Sigmoid colon (tissue), 7 donors: ENCODE measurements around the gene CTDP1. TPM values are rescaled to one million over a fixed set of nuclear protein-coding genes. Genes with fewer than 3 reads are reported as not detected.
A peak's percentile ranks its signal among the peaks of the same experiment; 100 is the strongest.

Experiments used
- DNase-seq: peaks from one replicate; pipeline ENCODE4 v3.0.0-alpha.2; 2019
- H3K27ac ChIP-seq, 4 donors: fragments of 200-600 bp; sonication (generic); one replicate each; pipeline ENCODE4 v1.5.1; 2016 to 2019; ENCODE audit warnings: mild to moderate bottlenecking in 1 of 4
- H3K27me3 ChIP-seq, 3 donors: fragments of 200-600 bp; sonication (generic); one replicate each; pipeline ENCODE4 v1.5.1; 2019; ENCODE audit warnings: mild to moderate bottlenecking in 1 of 3
- H3K36me3 ChIP-seq, 4 donors: fragments of 200-600 bp; sonication (generic); one replicate each; pipeline ENCODE4 v1.5.1; 2016 to 2019
- H3K4me1 ChIP-seq, 4 donors: fragments of 200-600 bp; sonication (generic); one replicate each; pipeline ENCODE4 v1.5.1; 2017 to 2019
- H3K4me3 ChIP-seq, 4 donors: fragments of 200-600 bp; sonication (generic); one replicate each; pipeline ENCODE4 v1.5.1; 2017 to 2019; ENCODE audit warnings: mild to moderate bottlenecking in 2 of 4, moderate library complexity in 1 of 4
- H3K9me3 ChIP-seq, 4 donors: fragments of 200-600 bp in 3 of 4; sonication (generic) in 3 of 4; one replicate each; pipeline versions ENCODE4 v1.5.1 to v1.6.1; 2013 to 2019
- CTCF ChIP-seq, 4 experiments: fragments of 450-650 bp in 3 of 4; fragments of 200-600 bp in 1 of 4; IDR thresholded peaks; one replicate each; pipeline ENCODE4 v1.5.1; 2016 to 2019; ENCODE audit warnings: antibody characterized with exemption in 4 of 4, mild to moderate bottlenecking in 3 of 4, moderate library complexity in 2 of 4
- EP300 ChIP-seq, 4 donors: sonication (generic); formaldehyde crosslinking; IDR thresholded peaks; one replicate each; pipeline ENCODE4 v1.6.1; 2017; ENCODE audit warnings: antibody characterized with exemption in 4 of 4
- POLR2A ChIP-seq, 2 donors: fragments of 450-650 bp; IDR thresholded peaks; one replicate each; pipeline ENCODE4 v1.6.1; 2016; ENCODE audit warnings: antibody characterized with exemption in 2 of 2, mild to moderate bottlenecking in 2 of 2, moderate library complexity in 2 of 2
- POLR2AphosphoS5 ChIP-seq, 4 donors: sonication (generic); formaldehyde crosslinking; IDR thresholded peaks; one replicate each; pipeline ENCODE4 v1.6.1; 2017; ENCODE audit warnings: antibody characterized with exemption in 4 of 4
- WGBS, 2 donors: extraction: QIAGEN DNeasy Blood & Tissue Kit; methylation state at CpG; one replicate each; pipeline ENCODE4 v1.1.7; 2013; 5-methylcytosine and 5-hydroxymethylcytosine counted together
- intact Hi-C: fragments of 100-400 bp; cut with DNase I; formaldehyde crosslinking; loops from one replicate; pipeline ENCODE4 v1.15.1; 2023
- polyA plus RNA-seq, 3 donors: library from polyadenylated mRNA; stranded (reverse); fragments of 200-250 nt; gene quantifications; one replicate each; pipeline ENCODE4 v1.2.3, GENCODE V29; 2013
- total RNA-seq, 4 donors: library from RNA; depleted of rRNA; stranded (reverse); fragments of >200 nt; gene quantifications; one replicate each; pipeline ENCODE4 v1.1.0, GENCODE V29; 2016
- donor health status: healthy with polysubstance abuse.
- donor health status: Bipolar disorder and iron deficiency.
- donor health status: healthy.

The CTDP1 gene
- total and polyA plus RNA-seq, 7 donors, result 11.1 to 25.9 (median 14.7) TPM

- no peak for TF ChIP-seq POLR2AphosphoS5 (IDR thresholded peaks at IDR 0.05)
- TF ChIP-seq POLR2A (IDR thresholded peaks at IDR 0.05), result no peak
- H3K27me3 ChIP-seq, result peaks cover 3 to 53% (median 6%) of the 10 kb centered on the region in 3 donors
- intact Hi-C loops, result no loop called here
- no peaks in the 10 kb centered on the region for H3K9me3 ChIP-seq
- no peaks in the 10 kb centered on the region for H3K4me1 ChIP-seq
- peak; percentile 58 for DNase-seq
- H3K4me3 ChIP-seq, result no peak overlapping the region
- no peak overlapping the region for H3K27ac ChIP-seq
- no peaks in the 10 kb centered on the region for H3K36me3 ChIP-seq
- 82 to 88% methylated on average over 35 of the region's 35 CpGs for WGBS, 2 donors
These were observed 96.0 kb downstream of the CTDP1 start for GRCh38 chr18:79775441-79776221.

- WGBS, 2 donors, result 86 to 88% methylated on average over 2 of the region's 2 CpGs
- no peaks in the 10 kb centered on the region for H3K9me3 ChIP-seq
- no peak for DNase-seq
- no peak overlapping the region for H3K4me3 ChIP-seq
- no peak overlapping the region for H3K27ac ChIP-seq
- intact Hi-C loops, result no loop called here
- TF ChIP-seq POLR2AphosphoS5 (IDR thresholded peaks at IDR 0.05), result no peak
- no peak for TF ChIP-seq POLR2A (IDR thresholded peaks at IDR 0.05)
- no peak for TF ChIP-seq CTCF (IDR thresholded peaks at IDR 0.05)
- TF ChIP-seq EP300 (IDR thresholded peaks at IDR 0.05), result no peak
- H3K36me3 ChIP-seq, result no peaks in the 10 kb centered on the region
- H3K27me3 ChIP-seq, result peaks cover 3 to 52% (median 6%) of the 10 kb centered on the region in 3 donors
- no peaks in the 10 kb centered on the region for H3K4me1 ChIP-seq
These were observed 97.1 kb downstream of the CTDP1 start for GRCh38 chr18:79776674-79777073.

- H3K9me3 ChIP-seq, result no peaks in the 10 kb centered on the region
- DNase-seq, result peak; percentile 32
- peaks cover 0 to 46% (median 6%) of the 10 kb centered on the region in 3 donors for H3K27me3 ChIP-seq
- no peak overlapping the region for H3K27ac ChIP-seq
- H3K4me3 ChIP-seq, result no peak overlapping the region
- H3K4me1 ChIP-seq, result no peaks in the 10 kb centered on the region
- intact Hi-C loops, result no loop called here
- H3K36me3 ChIP-seq, result no peaks in the 10 kb centered on the region
- no peak for TF ChIP-seq EP300 (IDR thresholded peaks at IDR 0.05)
- no peak for TF ChIP-seq POLR2A (IDR thresholded peaks at IDR 0.05)
- no peak for TF ChIP-seq CTCF (IDR thresholded peaks at IDR 0.05)
- no peak for TF ChIP-seq POLR2AphosphoS5 (IDR thresholded peaks at IDR 0.05)
- WGBS, 2 donors, result 68% methylated on average over 26 of the region's 26 CpGs
These were observed 98.7 kb downstream of the CTDP1 start for GRCh38 chr18:79778291-79778791.

- whole genome bisulfite sequencing, 2 donors, result 85 to 86% methylated on average over 29 of the region's 29 CpGs
- Histone ChIP-seq H3K9me3 (no peaks in the 10 kb centered on the region), H3K36me3 (no peaks in the 10 kb centered on the region), H3K4me1 (no peaks in the 10 kb centered on the region), H3K27me3 (peaks cover 0 to 46% (median 10%) of the 10 kb centered on the region in 3 donors), H3K4me3 (no peak overlapping the region), H3K27ac (no peak overlapping the region)
- TF ChIP-seq CTCF (IDR thresholded peaks at IDR 0.05), result no peak
- no peak for TF ChIP-seq EP300 (IDR thresholded peaks at IDR 0.05)
- DNase-seq, result peak; percentile 39
- intact Hi-C loops, result no loop called here
These were observed 99.6 kb downstream of the CTDP1 start for GRCh38 chr18:79779021-79779699.

- Histone ChIP-seq H3K4me1 (no peaks in the 10 kb centered on the region), H3K36me3 (no peaks in the 10 kb centered on the region), H3K27me3 (peaks cover 0 to 46% (median 16%) of the 10 kb centered on the region in 3 donors), H3K9me3 (no peaks in the 10 kb centered on the region), H3K4me3 (no peak overlapping the region), H3K27ac (no peak overlapping the region)
- peak; percentile 36 for DNase-seq
- intact Hi-C loops, result no loop called here
- 82 to 86% methylated on average over 18 of the region's 18 CpGs for WGBS, 2 donors
- no peak for TF ChIP-seq EP300 (IDR thresholded peaks at IDR 0.05)
- TF ChIP-seq POLR2AphosphoS5 (IDR thresholded peaks at IDR 0.05), result no peak
These were observed 100.1 kb downstream of the CTDP1 start for GRCh38 chr18:79779700-79780190.
